H9 (cell line): Measurements from ENCODE around the gene SURF4. TPM values are rescaled to one million over a fixed set of nuclear protein-coding genes. Genes with fewer than 3 reads are reported as not detected.

Source experiments
- DNase-seq: peaks from one replicate; pipeline ENCODE4 v3.0.0-alpha.2; 2017
- H2AFZ ChIP-seq: one replicate; pipeline ENCODE4 v1.6.1; 2013; ENCODE audit warnings: mild to moderate bottlenecking, low read length, control low read depth, moderate library complexity
- H2AK5ac ChIP-seq: 2 replicates; pipeline ENCODE4 v1.6.1; 2013; ENCODE audit warnings: low read length, control low read depth, mixed read lengths; ENCODE audit not compliant: insufficient read length
- H2BK120ac ChIP-seq: one replicate; pipeline ENCODE4 v1.6.1; 2013; ENCODE audit warnings: low read depth, mild to moderate bottlenecking, low read length, control low read depth, inconsistent platforms; ENCODE audit not compliant: poor library complexity, severe bottlenecking
- H2BK12ac ChIP-seq: 2 replicates; pipeline ENCODE4 v1.6.1; 2013; ENCODE audit warnings: low read length, control low read depth, mixed read lengths, low read depth; ENCODE audit not compliant: insufficient read length
- H2BK15ac ChIP-seq: 2 replicates; pipeline ENCODE4 v1.6.1; 2013; ENCODE audit warnings: low read depth, low read length, control low read depth
- H2BK20ac ChIP-seq: one replicate; pipeline ENCODE4 v1.6.1; 2013; ENCODE audit warnings: low read depth, mild to moderate bottlenecking, low read length, control low read depth, inconsistent platforms; ENCODE audit not compliant: poor library complexity, severe bottlenecking
- H2BK5ac ChIP-seq: 2 replicates; pipeline ENCODE4 v1.6.1; 2013; ENCODE audit warnings: low read length, control low read depth, mixed read lengths; ENCODE audit not compliant: insufficient read length
- H3K14ac ChIP-seq: 2 replicates; pipeline ENCODE4 v1.6.1; 2013; ENCODE audit warnings: low read length, control low read depth; ENCODE audit not compliant: insufficient read depth
- H3K18ac ChIP-seq: 2 replicates; pipeline ENCODE4 v1.6.1; 2013; ENCODE audit warnings: low read depth, mild to moderate bottlenecking, mixed read lengths, low read length, control low read depth; ENCODE audit not compliant: insufficient read length
- H3K23ac ChIP-seq: 2 replicates; pipeline ENCODE4 v1.6.1; 2013; ENCODE audit warnings: low read length, control low read depth, mixed read lengths, low read depth; ENCODE audit not compliant: insufficient read length
- H3K23me2 ChIP-seq: 2 replicates; pipeline ENCODE4 v1.6.1; 2013; ENCODE audit warnings: low read depth, mild to moderate bottlenecking, mixed read lengths, low read length, control low read depth; ENCODE audit not compliant: insufficient read length, poor library complexity, severe bottlenecking
- H3K27ac ChIP-seq: 2 replicates; pipeline ENCODE4 v1.5.1; 2013; ENCODE audit warnings: low read length, control low read depth, mixed read lengths, low read depth; ENCODE audit not compliant: insufficient read length
- H3K27me3 ChIP-seq: 2 replicates; pipeline ENCODE4 v1.6.1; 2013; ENCODE audit warnings: low read length, control low read depth, inconsistent platforms; ENCODE audit not compliant: insufficient read depth
- H3K4ac ChIP-seq: 2 replicates; pipeline ENCODE4 v1.6.1; 2013; ENCODE audit warnings: low read depth, mild to moderate bottlenecking, control low read depth, inconsistent platforms, low read length, moderate library complexity
- H3K4me1 ChIP-seq: 2 replicates; pipeline ENCODE4 v1.6.1; 2013; ENCODE audit warnings: low read length, control low read depth, inconsistent platforms; ENCODE audit not compliant: insufficient read depth
- H3K4me2 ChIP-seq: 2 replicates; pipeline ENCODE4 v1.6.1; 2013; ENCODE audit warnings: low read length, control low read depth, mixed read lengths; ENCODE audit not compliant: insufficient read length, insufficient read depth
- H3K56ac ChIP-seq: 2 replicates; pipeline ENCODE4 v1.6.1; 2013; ENCODE audit warnings: low read depth, mild to moderate bottlenecking, mixed read lengths, low read length, control low read depth; ENCODE audit not compliant: insufficient read length
- H3K79me1 ChIP-seq: 2 replicates; pipeline ENCODE4 v1.6.1; 2013; ENCODE audit warnings: low read depth, mild to moderate bottlenecking, moderate library complexity, low read length, control low read depth, inconsistent platforms; ENCODE audit not compliant: insufficient read depth, poor library complexity, severe bottlenecking
- H3K79me2 ChIP-seq: 2 replicates; pipeline ENCODE4 v1.6.1; 2013; ENCODE audit warnings: low read length, control low read depth, inconsistent platforms; ENCODE audit not compliant: insufficient read depth
- H3K9ac ChIP-seq: 2 replicates; pipeline ENCODE4 v1.6.1; 2013; ENCODE audit warnings: low read length, control low read depth, mixed read lengths; ENCODE audit not compliant: insufficient read length; ENCODE audit errors: extremely low read depth
- H3K9me3 ChIP-seq: one replicate; pipeline ENCODE4 v1.6.1; 2013; ENCODE audit warnings: low read depth, low read length, inconsistent platforms; ENCODE audit not compliant: control insufficient read depth
- H3T11ph ChIP-seq: one replicate; pipeline ENCODE4 v1.6.1; 2013; ENCODE audit warnings: mild to moderate bottlenecking, low read length, control low read depth, inconsistent platforms
- H4K20me1 ChIP-seq: one replicate; pipeline ENCODE4 v1.6.1; 2013; ENCODE audit not compliant: control insufficient read depth, insufficient read length, insufficient read depth
- H4K5ac ChIP-seq: 2 replicates; pipeline ENCODE4 v1.6.1; 2013; ENCODE audit warnings: low read depth, mild to moderate bottlenecking, mixed read lengths, low read length, control low read depth; ENCODE audit not compliant: insufficient read length
- H4K8ac ChIP-seq: replicated peaks from 2 replicates; pipeline ENCODE4 v1.6.1; 2013; ENCODE audit warnings: low read length, control low read depth, mixed read lengths, low read depth; ENCODE audit not compliant: insufficient read length
- H4K91ac ChIP-seq: 2 replicates; pipeline ENCODE4 v1.6.1; 2013; ENCODE audit warnings: low read depth, mild to moderate bottlenecking, moderate library complexity, mixed read lengths, low read length, control low read depth; ENCODE audit not compliant: insufficient read length
- H3K27ac Mint-ChIP-seq, 3 experiments: 2 replicates in 2 of 3; 3 replicates in 1 of 3; pipeline ENCODE4 v1.8.0; 2020 to 2021; ENCODE audit warnings: mixed read lengths in 3 of 3, mild to moderate bottlenecking in 1 of 3, moderate library complexity in 1 of 3
- H3K27me3 Mint-ChIP-seq: 2 replicates; pipeline ENCODE4 v1.8.0; 2021; ENCODE audit warnings: low read depth, mild to moderate bottlenecking, moderate library complexity, mixed read lengths
- H3K36me3 Mint-ChIP-seq, 3 experiments: 2 replicates in 2 of 3; 3 replicates in 1 of 3; pipeline ENCODE4 v1.8.0; 2020 to 2021; ENCODE audit warnings: low read depth in 3 of 3, mixed read lengths in 3 of 3; ENCODE audit not compliant: insufficient read depth in 1 of 3
- H3K4me1 Mint-ChIP-seq, 2 experiments: 2 replicates each; pipeline ENCODE4 v1.8.0; 2020; ENCODE audit warnings: mixed read lengths in 2 of 2
- H3K4me3 Mint-ChIP-seq, 2 experiments: 2 replicates in 1 of 2; 3 replicates in 1 of 2; pipeline ENCODE4 v1.8.0; 2020 to 2021; ENCODE audit warnings: mild to moderate bottlenecking in 2 of 2, mixed read lengths in 2 of 2, moderate library complexity in 1 of 2
- H3K9me3 Mint-ChIP-seq, 2 experiments: 2 replicates in 1 of 2; 3 replicates in 1 of 2; pipeline ENCODE4 v1.8.0; 2020; ENCODE audit warnings: mild to moderate bottlenecking in 2 of 2, mixed read lengths in 2 of 2, moderate library complexity in 1 of 2
- CTCF ChIP-seq: fragments of 200-600 bp; sonication (generic); conservative IDR thresholded peaks from 3 replicates; pipeline ENCODE4 v1.8.0; 2021; ENCODE audit warnings: antibody characterized with exemption, mild to moderate bottlenecking
- whole genome bisulfite sequencing: extraction: QIAGEN DNeasy Blood & Tissue Kit; methylation state at CpG from one replicate; pipeline ENCODE4 v1.1.7; 2013; ENCODE audit warnings: missing lambda C conversion rate, low lambda C conversion rate, mixed read lengths; ENCODE audit not compliant: insufficient read length; ENCODE audit errors: extremely low coverage; 5-methylcytosine and 5-hydroxymethylcytosine counted together
- total RNA-seq: library from RNA; stranded (reverse); gene quantifications from 2 replicates; pipeline ENCODE4 v1.2.1, GENCODE V29; 2021

SURF4 gene
- total RNA-seq, 1 experiment from 2014 or later, result 146 TPM

- no peak overlapping the region for H3K4me3 Mint-ChIP-seq
- Histone ChIP-seq H2AFZ (no peak overlapping the region), H2BK12ac (no peak overlapping the region), H2BK15ac (no peak overlapping the region), H3K79me1 (peaks cover 3% of the 10 kb centered on the region), H3K56ac (no peak overlapping the region), H3K23ac (no peak overlapping the region), H3K27me3 (no peaks in the 10 kb centered on the region), H2BK120ac (no peak overlapping the region), H4K91ac (no peak overlapping the region), H3K9me3 (no peaks in the 10 kb centered on the region), H3K14ac (no peak overlapping the region), H2AK5ac (no peak overlapping the region), H3K23me2 (peaks cover 10% of the 10 kb centered on the region), H3K4me2 (no peak overlapping the region), H2BK20ac (no peak overlapping the region), H3K4me1 (no peaks in the 10 kb centered on the region), H2BK5ac (no peak overlapping the region), H3K4ac (no peak overlapping the region), H3K18ac (no peak overlapping the region), H3K27ac (no peak overlapping the region), H3K9ac (no peak overlapping the region), H4K8ac (no peak overlapping the region), H3K79me2 (no peaks in the 10 kb centered on the region; the same call in 1 of the 2 replicates), H3T11ph (no peak overlapping the region), H4K5ac (no peak overlapping the region), H4K20me1 (no peaks in the 10 kb centered on the region)
- no CpG with 5 or more reads among the region's 13 CpGs for WGBS
- H3K4me1 Mint-ChIP-seq, result peaks cover 8 to 10% of the 10 kb centered on the region in 2 experiments
- peak overlapping the region in 2 of 3 experiments; percentile 60 to 70; a peak in 5 of 7 replicates for H3K27ac Mint-ChIP-seq
- no peak for DNase-seq
- H3K36me3 Mint-ChIP-seq, result peaks cover 27 to 86% (median 81%) of the 10 kb centered on the region in 3 experiments; a peak in 6 of 7 replicates
- TF ChIP-seq CTCF, result no peak
- H3K27me3 Mint-ChIP-seq, result no peaks in the 10 kb centered on the region; the same call in 1 of the 2 replicates
- H3K9me3 Mint-ChIP-seq, result no peaks in the 10 kb centered on the region
Measured at GRCh38 chr9:133361507-133362092, 14.3 kb downstream of the SURF4 start.
